ENCODE data around the gene CSNK1G2. TPM values are rescaled to one million over a fixed set of nuclear protein-coding genes. Genes with fewer than 3 reads are reported as not detected.

Gene CSNK1G2
- total RNA-seq, 4 donors from 2014 or later, result 17.3 to 50.9 (median 26.2) TPM

DNA sequence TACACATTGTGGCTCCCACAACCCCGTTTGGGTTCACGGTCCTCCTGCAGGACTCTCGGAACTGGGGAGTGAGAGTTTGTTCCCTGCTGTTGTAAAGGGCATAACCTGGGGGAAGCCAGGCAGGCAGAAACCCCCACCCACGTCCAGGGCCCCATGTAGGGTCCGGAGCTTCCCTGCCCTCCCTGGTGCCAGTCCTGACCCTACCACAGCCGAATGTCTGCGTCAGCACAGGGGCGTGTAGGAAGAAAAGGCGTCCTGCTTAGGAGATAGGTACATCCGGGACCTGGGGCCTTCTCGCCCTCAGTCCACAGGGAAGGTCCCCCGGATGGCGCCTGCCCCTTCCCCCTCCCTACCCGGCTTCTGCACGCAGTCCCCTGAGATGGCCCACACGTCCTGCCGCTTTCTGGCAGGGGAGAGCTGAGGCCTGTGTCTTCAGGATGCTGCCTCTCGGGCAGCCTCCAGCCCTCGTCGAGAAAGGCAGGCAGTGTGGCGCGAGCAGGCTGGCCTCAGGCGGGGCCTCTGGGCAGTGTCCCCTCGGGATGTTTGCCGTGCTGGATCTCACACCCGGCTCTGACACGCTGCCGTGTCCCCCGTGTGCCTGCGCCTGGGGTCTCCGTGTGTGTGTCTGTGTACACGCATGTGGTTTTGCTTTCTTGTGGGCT is 19.1 kb downstream of the CSNK1G2 start:
- TF ChIP-seq, protein P1, sequence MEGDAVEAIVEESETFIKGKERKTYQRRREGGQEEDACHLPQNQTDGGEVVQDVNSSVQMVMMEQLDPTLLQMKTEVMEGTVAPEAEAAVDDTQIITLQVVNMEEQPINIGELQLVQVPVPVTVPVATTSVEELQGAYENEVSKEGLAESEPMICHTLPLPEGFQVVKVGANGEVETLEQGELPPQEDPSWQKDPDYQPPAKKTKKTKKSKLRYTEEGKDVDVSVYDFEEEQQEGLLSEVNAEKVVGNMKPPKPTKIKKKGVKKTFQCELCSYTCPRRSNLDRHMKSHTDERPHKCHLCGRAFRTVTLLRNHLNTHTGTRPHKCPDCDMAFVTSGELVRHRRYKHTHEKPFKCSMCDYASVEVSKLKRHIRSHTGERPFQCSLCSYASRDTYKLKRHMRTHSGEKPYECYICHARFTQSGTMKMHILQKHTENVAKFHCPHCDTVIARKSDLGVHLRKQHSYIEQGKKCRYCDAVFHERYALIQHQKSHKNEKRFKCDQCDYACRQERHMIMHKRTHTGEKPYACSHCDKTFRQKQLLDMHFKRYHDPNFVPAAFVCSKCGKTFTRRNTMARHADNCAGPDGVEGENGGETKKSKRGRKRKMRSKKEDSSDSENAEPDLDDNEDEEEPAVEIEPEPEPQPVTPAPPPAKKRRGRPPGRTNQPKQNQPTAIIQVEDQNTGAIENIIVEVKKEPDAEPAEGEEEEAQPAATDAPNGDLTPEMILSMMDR (IDR thresholded peaks at IDR 0.05; ENCODE audit: low read depth), result no peak

DNA sequence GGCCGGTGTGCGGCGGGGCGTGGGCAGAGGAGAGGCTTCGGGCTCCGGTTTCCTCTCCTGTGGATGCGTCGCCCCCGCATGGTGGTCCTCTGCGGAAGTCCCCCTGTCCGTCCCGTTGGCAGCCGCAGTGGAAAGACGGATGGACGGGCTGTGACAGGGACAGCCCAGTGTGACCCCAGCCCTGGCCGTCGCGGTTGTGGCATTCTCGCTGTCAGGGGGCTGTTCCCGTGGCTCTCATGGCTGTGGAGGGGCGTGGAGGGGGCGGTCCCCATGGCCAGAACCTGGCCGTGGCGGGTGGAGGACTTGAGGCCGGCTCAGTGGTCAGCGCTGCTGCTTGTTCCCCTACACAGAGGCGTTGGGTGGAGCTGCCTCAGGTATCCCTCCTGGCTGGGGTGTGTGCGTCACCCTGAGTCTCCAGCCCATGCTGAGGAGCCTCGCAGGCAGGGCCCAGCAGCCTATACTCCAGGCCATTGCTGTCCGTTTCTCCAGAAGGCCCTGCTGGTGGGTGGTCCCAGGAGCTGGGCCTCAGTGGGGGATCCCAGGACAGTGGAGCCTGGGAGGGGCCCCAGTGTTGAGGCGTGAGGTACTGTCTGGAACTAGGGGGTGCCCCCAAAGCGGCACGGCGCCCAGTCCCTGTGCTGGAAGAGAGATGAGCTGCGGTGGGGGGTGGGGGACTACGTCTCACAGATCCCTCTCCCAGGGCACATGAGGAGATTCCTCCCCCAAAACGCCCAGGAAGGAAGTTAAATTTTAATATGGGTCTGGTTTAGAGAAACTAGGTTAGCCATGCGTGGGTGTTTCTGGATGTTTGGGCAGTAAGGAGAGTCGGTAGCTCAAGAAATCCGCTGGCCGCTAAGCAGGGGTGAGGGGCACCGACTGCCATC is 20.3 kb downstream of the CSNK1G2 start:
- TF ChIP-seq, protein P1 (IDR thresholded peaks at IDR 0.05; ENCODE audit: low read depth), result no peak

DNA sequence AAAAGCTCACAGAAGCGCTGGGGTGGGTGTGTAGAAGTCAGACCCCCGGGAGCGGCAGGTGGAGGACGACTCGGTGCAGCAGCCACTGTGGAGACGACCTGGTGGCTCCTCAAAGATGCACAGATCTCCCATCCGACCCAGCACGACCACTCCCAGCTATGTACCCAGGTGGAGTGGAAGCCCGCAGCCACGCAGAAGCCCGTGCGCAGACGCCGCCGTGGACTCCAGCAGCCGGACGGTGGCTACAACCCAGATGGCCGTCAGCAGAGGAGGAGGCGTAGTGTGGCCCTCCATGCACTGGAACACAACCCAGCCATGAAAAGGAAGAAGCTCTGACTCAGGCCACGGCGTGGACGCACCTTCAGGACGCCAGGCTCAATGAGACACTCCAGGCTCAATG is 21.7 kb downstream of the CSNK1G2 start:
- TF ChIP-seq, protein P1 (IDR thresholded peaks at IDR 0.05; ENCODE audit: low read depth), result no peak

DNA sequence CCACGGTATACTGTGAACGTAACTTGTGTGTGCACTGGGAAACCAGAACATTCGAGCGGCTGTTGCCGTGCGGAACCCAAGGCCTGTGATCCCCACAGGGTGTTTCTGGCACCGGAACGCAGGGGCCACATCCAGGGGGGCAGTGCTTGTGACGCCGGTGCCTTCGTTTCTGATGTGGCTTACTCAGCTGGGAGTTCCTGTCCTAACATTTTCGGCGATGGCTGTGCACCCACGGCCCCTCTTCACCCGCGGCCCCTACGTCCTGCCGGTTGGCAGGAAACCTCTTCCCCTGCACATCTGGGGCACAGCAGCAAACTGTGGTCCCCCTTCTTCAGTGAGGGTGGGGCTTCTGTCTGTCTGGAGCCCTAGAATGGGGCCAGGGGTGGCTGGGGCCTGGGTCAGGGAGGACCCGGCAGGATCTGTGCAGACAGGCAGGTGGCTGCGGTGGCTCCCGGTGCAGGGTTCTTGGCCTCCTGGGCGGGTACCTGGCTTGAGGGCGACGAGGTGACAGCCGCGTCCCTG is 26.2 kb downstream of the CSNK1G2 start:
- TF ChIP-seq, protein P1 (IDR thresholded peaks at IDR 0.05; ENCODE audit: low read depth), result no peak

DNA sequence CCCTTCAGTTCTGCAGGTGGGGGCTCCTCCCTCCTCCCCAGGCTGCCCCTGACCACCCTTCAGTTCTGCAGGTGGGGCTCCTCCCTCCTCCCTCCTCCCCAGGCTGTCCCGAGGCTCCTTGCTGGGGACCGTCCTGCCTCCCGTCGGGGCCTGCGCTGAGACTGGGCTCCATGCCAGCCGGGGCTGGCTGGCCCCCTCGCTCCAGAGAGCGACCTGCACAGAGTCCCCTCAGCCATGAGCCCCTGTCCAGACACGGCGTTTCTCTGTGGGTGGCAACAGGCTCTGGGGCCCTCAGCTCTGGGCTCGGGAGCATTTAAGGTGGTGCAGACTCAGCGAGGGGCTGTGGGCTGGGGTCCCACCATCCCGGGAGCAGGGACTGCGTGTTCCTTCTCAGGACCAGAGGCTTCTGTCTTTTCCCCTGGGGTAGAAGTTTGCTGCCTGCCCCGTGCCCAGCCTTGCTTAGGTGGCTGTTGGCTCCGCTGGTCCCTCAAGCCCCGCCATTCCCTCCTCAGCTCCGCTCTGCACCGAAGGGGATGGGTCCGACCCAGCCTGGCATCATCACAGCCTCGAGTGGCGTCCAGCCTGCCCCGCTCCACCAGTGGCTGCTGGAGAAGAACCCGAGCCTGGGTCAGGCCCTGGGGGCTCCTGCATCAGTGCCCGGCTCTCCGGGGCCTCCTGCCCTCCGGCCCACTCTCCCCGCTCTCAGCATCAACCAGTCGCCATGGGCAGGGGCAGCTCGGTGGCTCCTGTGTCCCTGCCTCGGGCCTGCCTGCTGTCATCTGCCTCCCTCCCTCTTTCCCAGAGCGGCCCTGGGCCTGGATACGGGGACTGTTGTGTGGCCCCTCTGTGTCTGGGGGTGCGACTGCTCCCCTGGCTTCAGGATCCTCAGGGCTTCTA is 27.6 kb downstream of the CSNK1G2 start:
- TF ChIP-seq, protein P1 (IDR thresholded peaks at IDR 0.05; ENCODE audit: low read depth), result no peak

DNA sequence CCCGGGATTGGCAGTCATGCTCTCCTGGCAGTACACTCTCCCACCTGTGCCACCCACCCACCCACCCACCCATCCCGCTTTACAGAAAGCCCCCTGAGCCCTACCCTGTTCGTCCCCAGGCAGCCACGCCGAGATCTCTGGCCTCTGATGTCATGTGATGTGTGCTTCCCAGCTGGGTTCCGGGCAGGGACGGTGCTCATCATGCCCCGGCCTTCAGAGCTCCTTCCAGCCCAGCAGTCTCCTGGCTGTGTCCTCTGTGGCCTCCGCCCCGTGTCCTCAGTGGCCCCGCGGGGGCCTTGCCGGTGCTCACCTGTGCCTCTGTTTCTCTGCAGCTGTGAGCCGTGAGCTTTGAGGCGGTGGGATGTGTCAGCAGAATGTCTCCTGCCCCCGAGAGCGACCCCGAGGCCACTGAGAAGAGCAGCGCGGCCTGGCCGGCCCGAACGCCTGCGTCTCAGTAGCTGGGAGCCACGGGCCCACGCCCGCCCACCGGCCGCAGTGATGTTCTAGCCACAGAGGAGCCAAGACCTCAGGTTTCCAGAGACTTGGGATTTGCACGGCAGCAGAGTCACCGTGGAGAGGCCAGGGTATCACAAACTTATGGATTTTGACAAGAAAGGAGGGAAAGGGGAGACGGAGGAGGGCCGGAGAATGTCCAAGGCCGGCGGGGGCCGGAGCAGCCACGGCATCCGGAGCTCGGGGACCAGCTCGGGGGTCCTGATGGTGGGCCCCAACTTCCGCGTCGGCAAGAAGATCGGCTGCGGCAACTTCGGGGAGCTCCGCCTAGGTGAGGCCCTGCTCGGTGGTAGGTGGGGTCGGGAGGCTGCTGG is 28.4 kb downstream of the CSNK1G2 start:
- TF ChIP-seq, protein P1 (IDR thresholded peaks at IDR 0.05; ENCODE audit: low read depth), result no peak

Data from subcutaneous adipose tissue (tissue), 4 donors.